ENCODE measurements around the gene PFN2.

DNA sequence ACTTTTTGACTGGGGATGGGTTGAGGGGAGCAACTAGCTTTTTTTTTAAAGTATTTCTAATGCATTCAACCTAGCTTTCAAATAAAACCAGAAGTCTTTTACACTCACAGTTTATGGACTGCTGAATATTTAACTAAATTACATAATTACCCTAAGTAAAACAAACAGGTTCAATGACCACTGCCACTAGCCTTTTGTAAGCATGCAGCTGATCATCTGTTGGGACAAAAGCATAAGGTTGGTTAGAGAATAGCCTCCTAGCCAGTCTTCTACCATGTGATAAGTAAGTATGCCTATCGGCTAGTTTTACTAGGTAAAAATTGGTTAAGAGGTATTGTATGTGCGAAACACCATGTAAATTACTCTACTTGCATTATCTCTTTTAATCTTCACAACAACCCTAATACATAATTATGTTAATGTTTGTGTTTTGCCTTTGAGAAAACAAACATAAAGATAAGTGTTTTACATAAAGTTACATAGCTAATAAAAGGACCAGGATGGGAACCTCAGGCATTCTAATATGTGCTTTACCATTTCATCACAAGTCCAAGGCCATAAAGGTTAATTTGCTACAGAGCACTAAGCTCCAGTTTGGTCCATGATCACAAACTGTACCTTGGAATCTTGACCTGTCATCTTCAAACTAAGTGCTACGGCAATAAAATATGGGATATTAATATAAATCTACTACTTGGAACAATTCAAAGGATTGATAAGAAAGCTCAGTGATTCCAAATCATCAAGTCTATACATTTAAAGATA lies 13.2 kb downstream of the PFN2 start:
- TF ChIP-seq EZH2 (IDR thresholded peaks at IDR 0.05; ENCODE audit: insufficient read depth, poor library complexity, severe bottlenecking) (no peak), EZH2phosphoT487 (IDR thresholded peaks at IDR 0.05; ENCODE audit: insufficient read depth, low read depth) (no peak)
